H1 (cell line): ENCODE results near the gene ISCA2. TPM values are rescaled to one million over a fixed set of nuclear protein-coding genes. Genes with fewer than 3 reads are reported as not detected.

Experiments
- CHD1 ChIP-seq: IDR thresholded peaks from 2 replicates; pipeline ENCODE4 v1.6.1; 2012; ENCODE audit warnings: low read depth, low read length, improper control_type of control experiment
- KDM4A ChIP-seq: IDR thresholded peaks from one replicate; pipeline ENCODE4 v1.7.1; 2012; ENCODE audit warnings: low read depth, mild to moderate bottlenecking, moderate library complexity, low read length, inconsistent platforms; ENCODE audit not compliant: severe bottlenecking
- TAF7 ChIP-seq: optimal IDR thresholded peaks from 2 replicates; pipeline ENCODE3; 2011; ENCODE audit warnings: low read depth, mild to moderate bottlenecking, inconsistent platforms, low read length, moderate library complexity, borderline replicate concordance
- polyA plus RNA-seq, 7 experiments: library from polyadenylated mRNA; depleted of rRNA in 3 of 7; stranded (reverse) in 5 of 7; unstranded in 2 of 7; fragments of >200 nt in 5 of 7; fragments of 200-250 nt in 2 of 7; gene quantifications; 1 replicate in 5 of 7; 2 replicates in 1 of 7; 4 replicates in 1 of 7; pipeline versions ENCODE4 v1.2.1 to v1.2.3, GENCODE V29; 2011 to 2013; ENCODE audit warnings: missing spikeins in 2 of 7, mixed read lengths in 2 of 7
- total RNA-seq: library from RNA; stranded (reverse); fragmentation: NEBNext Ultra II Directional; extraction: Animal tissue kit (Norgen Biotek cat#: 25700); gene quantifications from 2 replicates; pipeline ENCODE4 v1.2.1, GENCODE V29; 2021
- TF ChIP-seq, protein P1 (sequence below): fragments of 300-600 bp; sonication (generic); IDR thresholded peaks from 2 replicates; pipeline ENCODE4 v1.7.1; 2012; ENCODE audit warnings: low read length, moderate library complexity, mild to moderate bottlenecking, inconsistent platforms; ENCODE audit not compliant: insufficient replicate concordance

ISCA2 gene
- total and polyA plus RNA-seq, 2 of the 8 experiments (the other 6 are each of a cell fraction or from before 2014, with no cell fraction given), result 43.5 to 78.6 TPM

DNA sequence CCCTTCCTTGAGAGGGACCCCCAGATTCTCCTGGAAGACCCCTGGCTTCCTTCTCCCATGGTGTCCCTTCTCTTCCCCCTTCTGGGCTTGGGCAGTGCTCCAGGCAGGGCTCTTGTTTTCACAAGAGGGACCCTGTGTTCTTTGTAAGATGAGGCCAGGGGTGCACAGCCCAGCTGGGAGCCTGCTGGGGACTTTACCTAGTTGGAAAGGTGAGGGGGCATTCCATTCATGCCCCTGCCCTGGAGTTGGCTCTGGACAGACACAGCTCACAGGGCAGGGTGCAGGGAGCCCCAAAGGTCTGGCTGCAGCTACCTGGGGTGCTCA is 31.2 kb downstream of the ISCA2 start (continued):
- TF ChIP-seq, protein P1, sequence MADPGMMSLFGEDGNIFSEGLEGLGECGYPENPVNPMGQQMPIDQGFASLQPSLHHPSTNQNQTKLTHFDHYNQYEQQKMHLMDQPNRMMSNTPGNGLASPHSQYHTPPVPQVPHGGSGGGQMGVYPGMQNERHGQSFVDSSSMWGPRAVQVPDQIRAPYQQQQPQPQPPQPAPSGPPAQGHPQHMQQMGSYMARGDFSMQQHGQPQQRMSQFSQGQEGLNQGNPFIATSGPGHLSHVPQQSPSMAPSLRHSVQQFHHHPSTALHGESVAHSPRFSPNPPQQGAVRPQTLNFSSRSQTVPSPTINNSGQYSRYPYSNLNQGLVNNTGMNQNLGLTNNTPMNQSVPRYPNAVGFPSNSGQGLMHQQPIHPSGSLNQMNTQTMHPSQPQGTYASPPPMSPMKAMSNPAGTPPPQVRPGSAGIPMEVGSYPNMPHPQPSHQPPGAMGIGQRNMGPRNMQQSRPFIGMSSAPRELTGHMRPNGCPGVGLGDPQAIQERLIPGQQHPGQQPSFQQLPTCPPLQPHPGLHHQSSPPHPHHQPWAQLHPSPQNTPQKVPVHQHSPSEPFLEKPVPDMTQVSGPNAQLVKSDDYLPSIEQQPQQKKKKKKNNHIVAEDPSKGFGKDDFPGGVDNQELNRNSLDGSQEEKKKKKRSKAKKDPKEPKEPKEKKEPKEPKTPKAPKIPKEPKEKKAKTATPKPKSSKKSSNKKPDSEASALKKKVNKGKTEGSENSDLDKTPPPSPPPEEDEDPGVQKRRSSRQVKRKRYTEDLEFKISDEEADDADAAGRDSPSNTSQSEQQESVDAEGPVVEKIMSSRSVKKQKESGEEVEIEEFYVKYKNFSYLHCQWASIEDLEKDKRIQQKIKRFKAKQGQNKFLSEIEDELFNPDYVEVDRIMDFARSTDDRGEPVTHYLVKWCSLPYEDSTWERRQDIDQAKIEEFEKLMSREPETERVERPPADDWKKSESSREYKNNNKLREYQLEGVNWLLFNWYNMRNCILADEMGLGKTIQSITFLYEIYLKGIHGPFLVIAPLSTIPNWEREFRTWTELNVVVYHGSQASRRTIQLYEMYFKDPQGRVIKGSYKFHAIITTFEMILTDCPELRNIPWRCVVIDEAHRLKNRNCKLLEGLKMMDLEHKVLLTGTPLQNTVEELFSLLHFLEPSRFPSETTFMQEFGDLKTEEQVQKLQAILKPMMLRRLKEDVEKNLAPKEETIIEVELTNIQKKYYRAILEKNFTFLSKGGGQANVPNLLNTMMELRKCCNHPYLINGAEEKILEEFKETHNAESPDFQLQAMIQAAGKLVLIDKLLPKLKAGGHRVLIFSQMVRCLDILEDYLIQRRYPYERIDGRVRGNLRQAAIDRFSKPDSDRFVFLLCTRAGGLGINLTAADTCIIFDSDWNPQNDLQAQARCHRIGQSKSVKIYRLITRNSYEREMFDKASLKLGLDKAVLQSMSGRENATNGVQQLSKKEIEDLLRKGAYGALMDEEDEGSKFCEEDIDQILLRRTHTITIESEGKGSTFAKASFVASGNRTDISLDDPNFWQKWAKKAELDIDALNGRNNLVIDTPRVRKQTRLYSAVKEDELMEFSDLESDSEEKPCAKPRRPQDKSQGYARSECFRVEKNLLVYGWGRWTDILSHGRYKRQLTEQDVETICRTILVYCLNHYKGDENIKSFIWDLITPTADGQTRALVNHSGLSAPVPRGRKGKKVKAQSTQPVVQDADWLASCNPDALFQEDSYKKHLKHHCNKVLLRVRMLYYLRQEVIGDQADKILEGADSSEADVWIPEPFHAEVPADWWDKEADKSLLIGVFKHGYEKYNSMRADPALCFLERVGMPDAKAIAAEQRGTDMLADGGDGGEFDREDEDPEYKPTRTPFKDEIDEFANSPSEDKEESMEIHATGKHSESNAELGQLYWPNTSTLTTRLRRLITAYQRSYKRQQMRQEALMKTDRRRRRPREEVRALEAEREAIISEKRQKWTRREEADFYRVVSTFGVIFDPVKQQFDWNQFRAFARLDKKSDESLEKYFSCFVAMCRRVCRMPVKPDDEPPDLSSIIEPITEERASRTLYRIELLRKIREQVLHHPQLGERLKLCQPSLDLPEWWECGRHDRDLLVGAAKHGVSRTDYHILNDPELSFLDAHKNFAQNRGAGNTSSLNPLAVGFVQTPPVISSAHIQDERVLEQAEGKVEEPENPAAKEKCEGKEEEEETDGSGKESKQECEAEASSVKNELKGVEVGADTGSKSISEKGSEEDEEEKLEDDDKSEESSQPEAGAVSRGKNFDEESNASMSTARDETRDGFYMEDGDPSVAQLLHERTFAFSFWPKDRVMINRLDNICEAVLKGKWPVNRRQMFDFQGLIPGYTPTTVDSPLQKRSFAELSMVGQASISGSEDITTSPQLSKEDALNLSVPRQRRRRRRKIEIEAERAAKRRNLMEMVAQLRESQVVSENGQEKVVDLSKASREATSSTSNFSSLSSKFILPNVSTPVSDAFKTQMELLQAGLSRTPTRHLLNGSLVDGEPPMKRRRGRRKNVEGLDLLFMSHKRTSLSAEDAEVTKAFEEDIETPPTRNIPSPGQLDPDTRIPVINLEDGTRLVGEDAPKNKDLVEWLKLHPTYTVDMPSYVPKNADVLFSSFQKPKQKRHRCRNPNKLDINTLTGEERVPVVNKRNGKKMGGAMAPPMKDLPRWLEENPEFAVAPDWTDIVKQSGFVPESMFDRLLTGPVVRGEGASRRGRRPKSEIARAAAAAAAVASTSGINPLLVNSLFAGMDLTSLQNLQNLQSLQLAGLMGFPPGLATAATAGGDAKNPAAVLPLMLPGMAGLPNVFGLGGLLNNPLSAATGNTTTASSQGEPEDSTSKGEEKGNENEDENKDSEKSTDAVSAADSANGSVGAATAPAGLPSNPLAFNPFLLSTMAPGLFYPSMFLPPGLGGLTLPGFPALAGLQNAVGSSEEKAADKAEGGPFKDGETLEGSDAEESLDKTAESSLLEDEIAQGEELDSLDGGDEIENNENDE, result no peak
- no peak for TF ChIP-seq TAF7
- no peak for TF ChIP-seq CHD1
- TF ChIP-seq KDM4A, result no peak
- TF ChIP-seq, all 59 proteins: peak for 0
